ENCODE results near the gene CCDC127.
"Not testable (repeated sequence)": the region's sequence is repeated elsewhere in the genome, so short reads cannot be mapped to it uniquely, and the experiment has no call there.

- TF ChIP-seq YY1 (IDR thresholded peaks at IDR 0.05; ENCODE audit: insufficient read depth, insufficient read length); SUZ12 (IDR thresholded peaks at IDR 0.05; ENCODE audit: extremely low read depth, insufficient read depth, insufficient read length): not testable (repeated sequence)
Observed at GRCh38 chr5:233426-233825, 15.5 kb upstream of the CCDC127 start.
